Ureter (tissue), 1 donor: Measurements from ENCODE around the gene PRKD2. TPM values are rescaled to one million over a fixed set of nuclear protein-coding genes. Genes with fewer than 3 reads are reported as not detected.
"Not testable (repeated sequence)": the region's sequence is repeated elsewhere in the genome, so short reads cannot be mapped to it uniquely, and the experiment has no call there.

ENCODE experiments used
- DNase-seq: peaks from one replicate; pipeline ENCODE4 v3.0.0-alpha.2; 2020; ENCODE audit warnings: low spot score
- total RNA-seq: library from RNA; stranded (reverse); gene quantifications from one replicate; pipeline ENCODE4 v1.2.4, GENCODE V29; 2023
- donor health status: DM: yes; HTN: yes; CAD: no.

PRKD2 gene
- total RNA-seq, 1 donor from 2014 or later: 57.1 TPM

GRCh38 chr19:46724468-46724867 is 7.6 kb upstream of the PRKD2 start:
- no peak for DNase-seq

- no peak for DNase-seq
Observed at GRCh38 chr19:46723471-46723870, 6.6 kb upstream of the PRKD2 start.

- DNase-seq: no peak
Observed at GRCh38 chr19:46723023-46723461, 6.1 kb upstream of the PRKD2 start.

- no peak for DNase-seq
Observed at GRCh38 chr19:46722421-46723022, 5.6 kb upstream of the PRKD2 start.

GRCh38 chr19:46722004-46722380 is 5.1 kb upstream of the PRKD2 start:
- DNase-seq: no peak

GRCh38 chr19:46721269-46722003 is 4.5 kb upstream of the PRKD2 start:
- DNase-seq: no peak

- no peak for DNase-seq
Observed at GRCh38 chr19:46720503-46721239, 3.8 kb upstream of the PRKD2 start.

GRCh38 chr19:46719629-46720502 is 3.0 kb upstream of the PRKD2 start:
- DNase-seq: no peak

- no peak for DNase-seq
Observed at GRCh38 chr19:46718934-46719622, 2.2 kb upstream of the PRKD2 start.

- no peak for DNase-seq
Observed at GRCh38 chr19:46718157-46718933, 1.4 kb upstream of the PRKD2 start.

- DNase-seq: no peak
Observed at GRCh38 chr19:46717716-46718143, 816 bp upstream of the PRKD2 start.

GRCh38 chr19:46716672-46717033 is 261 bp downstream of the PRKD2 start:
- DNase-seq: no peak

- no peak for DNase-seq
Observed at GRCh38 chr19:46715975-46716671, 791 bp downstream of the PRKD2 start.

GRCh38 chr19:46715620-46715974 is 1.3 kb downstream of the PRKD2 start:
- DNase-seq: no peak

GRCh38 chr19:46714444-46715106 is 2.3 kb downstream of the PRKD2 start:
- DNase-seq: no peak

- DNase-seq: peak; percentile 97
Observed at GRCh38 chr19:46713781-46714443, 3.0 kb downstream of the PRKD2 start.

GRCh38 chr19:46712768-46713338 is 4.1 kb downstream of the PRKD2 start:
- not testable (repeated sequence) for DNase-seq

- no peak for DNase-seq
Observed at GRCh38 chr19:46710687-46711086, 6.2 kb downstream of the PRKD2 start.
